HG03565 (cell line): ENCODE results near the gene ACSS1.

Source experiments
- ATAC-seq: cut with Tn5 transposase; IDR thresholded peaks from one replicate; pipeline ENCODE4 v1.9.1; 2021; ENCODE audit warnings: mild to moderate bottlenecking, moderate library complexity; ENCODE audit not compliant: unreplicated experiment

ACSS1 gene

DNA sequence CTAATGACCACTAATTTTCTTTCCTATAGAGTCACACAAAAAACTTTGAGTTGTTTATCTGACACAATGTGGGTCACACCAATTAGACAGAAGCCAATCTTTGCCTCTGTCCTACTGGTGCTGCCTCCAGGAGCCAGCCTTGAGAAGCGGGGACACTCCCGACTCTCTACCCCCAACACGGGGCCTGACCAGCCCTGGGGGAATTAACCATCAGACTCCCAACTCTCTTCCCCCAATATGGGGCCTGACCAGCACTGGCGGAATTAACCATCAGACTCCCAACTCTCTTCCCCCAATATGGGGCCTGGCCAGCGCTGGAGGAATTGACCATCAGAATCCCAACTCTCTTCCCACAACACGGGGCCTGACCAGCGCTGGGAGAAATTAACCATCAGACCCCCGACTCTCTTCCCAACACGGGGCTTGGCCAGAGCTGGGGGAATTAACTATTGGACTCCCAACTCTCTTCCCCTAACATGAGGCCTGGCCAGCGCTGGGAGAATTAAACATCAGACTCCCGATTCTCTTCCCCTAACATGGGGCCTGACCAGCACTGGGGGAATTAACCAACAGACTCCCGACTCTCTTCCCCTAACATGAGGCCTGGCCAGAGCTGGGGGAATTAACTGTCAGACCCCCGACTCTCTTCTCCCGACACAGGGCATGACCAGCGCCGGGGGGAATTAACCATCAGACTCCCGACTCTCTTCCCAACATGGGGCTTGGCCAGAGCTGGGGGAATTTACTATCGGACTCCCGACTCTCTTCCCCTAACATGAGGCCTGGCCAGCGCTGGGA is 96.4 kb downstream of the ACSS1 start:
- no peak for ATAC-seq

DNA sequence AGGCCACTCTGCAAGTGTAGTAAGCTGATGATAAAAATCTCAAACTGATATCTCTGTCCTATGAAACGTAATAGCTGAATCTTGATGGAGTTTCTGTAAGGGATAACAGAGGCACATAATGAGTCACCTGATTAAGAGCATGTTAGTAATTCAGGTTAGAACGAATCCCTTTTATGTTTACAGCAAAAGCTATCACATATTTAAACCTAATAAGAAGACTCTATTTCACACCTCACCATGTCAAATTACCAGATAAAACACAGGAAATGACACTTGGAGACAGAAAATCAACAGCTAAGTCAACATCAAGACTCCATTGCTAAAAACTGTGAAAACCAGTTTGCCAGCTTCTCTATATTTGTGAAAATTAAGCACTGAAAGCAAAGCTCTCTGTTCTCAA is 97.1 kb downstream of the ACSS1 start:
- no peak for ATAC-seq

- ATAC-seq: no peak
These were observed 97.6 kb downstream of the ACSS1 start for GRCh38 chr20:24960302-24960801.

DNA sequence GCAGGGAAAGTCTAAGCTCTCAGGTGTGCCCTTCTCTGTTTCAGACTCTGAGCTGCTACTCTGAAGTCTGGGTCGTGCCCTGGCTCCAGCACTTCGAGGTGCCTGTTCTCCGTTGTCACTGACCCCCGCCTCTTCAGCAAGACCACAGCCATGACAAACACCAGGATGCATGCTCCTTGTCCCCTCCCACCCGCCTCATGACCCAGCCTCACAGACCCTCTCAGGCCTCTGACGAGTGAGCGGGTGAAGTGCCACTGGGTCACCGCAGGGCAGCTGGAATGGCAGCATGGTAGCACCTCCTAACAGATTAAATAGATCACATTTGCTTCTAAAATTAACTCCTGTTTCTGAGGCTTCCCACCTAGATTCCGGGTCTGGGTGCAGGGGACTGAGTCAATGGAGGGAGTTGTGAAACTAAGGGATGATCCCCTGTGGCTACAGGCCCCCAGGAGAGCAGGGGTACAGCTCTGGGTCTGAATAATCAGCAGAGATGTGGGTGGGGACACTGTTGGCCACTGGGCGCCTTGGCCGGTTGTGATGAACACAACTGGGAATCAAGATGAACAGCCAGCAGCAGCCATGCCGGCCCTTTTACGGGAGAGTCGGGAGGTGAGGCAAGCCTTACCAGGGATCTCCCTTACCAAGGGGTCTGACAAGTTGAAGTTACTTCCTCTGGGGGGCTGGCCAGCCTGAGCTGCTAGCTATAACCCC is 98.2 kb downstream of the ACSS1 start:
- no peak for ATAC-seq

GRCh38 chr20:24958506-24959385 is 99.2 kb downstream of the ACSS1 start:
- ATAC-seq: no peak

GRCh38 chr20:24957326-24958016 is 100.5 kb downstream of the ACSS1 start:
- ATAC-seq: no peak
